Measurements from ENCODE around the gene CDC42.

Gene CDC42

GRCh38 chr1:22133931-22134324 is 81.4 kb downstream of the CDC42 start:
- Histone ChIP-seq H3K4me3 (ENCODE audit: low read depth, low read length) (no peak overlapping the region), H3K36me3 (no peaks in the 10 kb centered on the region), H3K27ac (no peak overlapping the region), H3K9me3 (ENCODE audit: severe bottlenecking) (no peaks in the 10 kb centered on the region), H3K27me3 (ENCODE audit: insufficient read depth, low read depth, severe bottlenecking) (no peaks in the 10 kb centered on the region)
- no peak for TF ChIP-seq CTCF (IDR thresholded peaks at IDR 0.05; ENCODE audit: low read depth, low read length)
- no peak for DNase-seq

GRCh38 chr1:22137004-22137720 is 84.7 kb downstream of the CDC42 start:
- TF ChIP-seq CTCF (IDR thresholded peaks at IDR 0.05; ENCODE audit: low read depth, low read length) = no peak
- Histone ChIP-seq H3K27me3 (ENCODE audit: insufficient read depth, low read depth, severe bottlenecking) (peaks cover 15% of the 10 kb centered on the region), H3K36me3 (no peaks in the 10 kb centered on the region), H3K4me3 (ENCODE audit: low read depth, low read length) (no peak overlapping the region), H3K9me3 (ENCODE audit: severe bottlenecking) (no peaks in the 10 kb centered on the region), H3K27ac (no peak overlapping the region)
- DNase-seq = no peak

GRCh38 chr1:22139066-22139594 is 86.6 kb downstream of the CDC42 start:
- no peak for DNase-seq

GRCh38 chr1:22139817-22140216 is 87.3 kb downstream of the CDC42 start:
- Histone ChIP-seq H3K9me3 (ENCODE audit: severe bottlenecking) (no peaks in the 10 kb centered on the region), H3K27ac (no peak overlapping the region), H3K36me3 (no peaks in the 10 kb centered on the region), H3K4me3 (ENCODE audit: low read depth, low read length) (no peak overlapping the region), H3K27me3 (ENCODE audit: insufficient read depth, low read depth, severe bottlenecking) (peaks cover 26% of the 10 kb centered on the region)
- DNase-seq = no peak
- no peak for TF ChIP-seq CTCF (IDR thresholded peaks at IDR 0.05; ENCODE audit: low read depth, low read length)

More at GRCh38 chr1:22139066-22139594, 86.6 kb downstream of the CDC42 start:
- Histone ChIP-seq H3K27ac (no peak overlapping the region), H3K36me3 (no peaks in the 10 kb centered on the region), H3K27me3 (ENCODE audit: insufficient read depth, low read depth, severe bottlenecking) (peaks cover 23% of the 10 kb centered on the region), H3K9me3 (ENCODE audit: severe bottlenecking) (no peaks in the 10 kb centered on the region), H3K4me3 (ENCODE audit: low read depth, low read length) (no peak overlapping the region)
- TF ChIP-seq CTCF (IDR thresholded peaks at IDR 0.05; ENCODE audit: low read depth, low read length) = no peak
